Right hindlimb (tissue), 1 donor: ENCODE data around the gene SMYD2.

Experiments used
- DNase-seq: peaks from one replicate; pipeline ENCODE4 v3.0.0-alpha.2; 2018

The SMYD2 gene

DNA sequence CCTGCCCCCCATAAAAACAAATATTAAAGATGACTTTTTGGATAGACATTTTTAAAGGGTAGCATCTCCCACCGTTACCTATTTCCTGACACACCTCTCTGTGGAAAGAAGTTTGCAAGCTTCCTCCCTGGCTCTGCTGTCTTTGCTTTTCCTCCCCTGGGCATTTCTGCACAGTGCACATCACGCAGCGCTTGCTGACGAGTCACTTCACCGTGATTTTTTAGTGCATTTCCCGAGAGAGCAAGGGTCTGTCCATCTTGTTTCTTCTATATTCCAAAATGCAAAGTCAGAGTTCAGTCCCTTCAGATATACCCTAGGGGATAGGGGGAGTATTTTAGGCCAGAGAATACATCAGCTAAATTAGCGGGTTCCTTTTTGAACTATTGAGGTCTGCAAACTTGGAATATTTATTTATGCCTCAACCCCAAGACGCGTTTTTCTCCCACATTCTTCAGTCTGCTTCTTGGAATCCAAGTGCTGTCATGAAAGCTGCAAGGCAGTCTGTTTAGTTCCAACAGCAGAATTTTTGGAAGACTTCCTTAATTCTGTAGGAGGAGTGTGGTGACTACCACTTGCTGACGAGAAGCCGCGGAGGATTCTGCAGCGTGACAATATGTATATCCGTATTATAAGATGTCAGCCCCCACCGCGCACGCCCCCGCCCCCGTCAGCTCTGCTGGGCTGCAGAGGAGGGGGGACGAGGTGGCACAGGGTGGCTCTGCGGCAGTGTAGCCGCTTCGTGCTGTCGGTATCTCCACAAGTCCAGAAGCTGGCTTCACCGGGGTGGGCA, 22.4 kb downstream of the SMYD2 start:
- no peak for DNase-seq

DNA sequence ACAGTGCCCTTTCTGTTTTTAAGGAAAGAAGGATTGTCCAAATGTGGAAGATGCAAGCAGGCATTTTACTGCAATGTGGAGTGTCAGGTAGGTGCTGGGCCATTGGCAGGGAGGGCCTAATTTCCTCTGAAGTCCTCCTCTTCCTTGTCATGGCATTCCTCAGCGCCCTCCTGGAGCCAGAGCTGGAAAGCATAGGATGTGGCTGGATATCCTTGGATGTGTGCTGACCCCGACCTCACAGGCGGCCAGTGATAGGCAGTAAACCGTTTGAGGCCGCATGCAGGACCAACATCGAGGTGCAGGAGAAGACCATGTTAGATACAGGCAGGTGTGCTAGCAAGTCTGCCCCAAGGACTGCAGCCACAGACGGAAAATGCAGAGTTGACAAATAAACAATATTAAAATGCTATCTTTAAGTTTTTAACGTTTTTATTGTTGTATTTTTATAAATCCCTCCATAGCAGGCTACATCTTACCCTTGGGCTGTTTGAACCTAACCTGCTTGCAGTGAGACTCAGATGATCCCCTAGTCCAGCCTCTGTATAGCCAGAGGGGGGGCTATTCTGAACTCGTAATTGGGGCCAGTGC, 24.3 kb downstream of the SMYD2 start:
- no peak for DNase-seq

DNA sequence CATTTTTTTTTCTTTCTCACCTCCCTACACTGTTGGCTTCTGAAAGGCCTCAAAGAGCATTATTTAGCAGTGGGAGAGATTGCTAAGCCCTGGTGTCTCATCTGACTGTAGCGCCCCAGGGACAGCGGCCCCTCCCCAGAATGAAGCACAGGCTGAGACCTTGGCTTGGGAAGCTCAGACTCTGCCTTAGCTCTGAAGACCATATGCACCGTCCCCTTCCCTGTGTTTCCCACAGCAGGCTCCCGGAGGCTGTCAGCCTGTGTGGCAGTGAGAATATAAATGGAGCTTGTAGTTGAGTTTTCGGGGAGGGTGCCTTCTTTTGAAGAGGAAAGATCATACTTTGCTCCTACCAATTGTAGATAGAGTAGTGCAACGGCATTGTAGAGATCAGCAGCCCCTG, 25.3 kb downstream of the SMYD2 start:
- no peak for DNase-seq

DNA sequence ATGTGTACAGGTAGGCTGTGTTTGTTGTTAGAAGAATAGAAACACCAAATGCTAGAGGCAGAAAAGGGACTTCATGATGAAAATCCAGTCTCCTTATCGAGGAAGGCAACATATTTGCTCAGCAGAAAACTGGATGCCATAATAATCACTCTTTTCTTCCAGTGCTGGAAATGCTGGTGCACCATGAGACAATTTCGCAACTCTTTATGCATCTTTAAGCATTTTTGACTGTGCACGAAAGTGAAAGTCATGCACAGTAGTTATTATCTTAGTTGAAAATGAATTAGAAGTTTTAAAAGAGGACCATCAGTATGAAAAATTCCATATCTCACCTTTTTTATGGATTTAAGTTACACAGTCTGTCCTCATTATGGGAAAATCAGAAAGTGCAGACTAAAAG, 29.1 kb downstream of the SMYD2 start:
- no peak for DNase-seq

DNA sequence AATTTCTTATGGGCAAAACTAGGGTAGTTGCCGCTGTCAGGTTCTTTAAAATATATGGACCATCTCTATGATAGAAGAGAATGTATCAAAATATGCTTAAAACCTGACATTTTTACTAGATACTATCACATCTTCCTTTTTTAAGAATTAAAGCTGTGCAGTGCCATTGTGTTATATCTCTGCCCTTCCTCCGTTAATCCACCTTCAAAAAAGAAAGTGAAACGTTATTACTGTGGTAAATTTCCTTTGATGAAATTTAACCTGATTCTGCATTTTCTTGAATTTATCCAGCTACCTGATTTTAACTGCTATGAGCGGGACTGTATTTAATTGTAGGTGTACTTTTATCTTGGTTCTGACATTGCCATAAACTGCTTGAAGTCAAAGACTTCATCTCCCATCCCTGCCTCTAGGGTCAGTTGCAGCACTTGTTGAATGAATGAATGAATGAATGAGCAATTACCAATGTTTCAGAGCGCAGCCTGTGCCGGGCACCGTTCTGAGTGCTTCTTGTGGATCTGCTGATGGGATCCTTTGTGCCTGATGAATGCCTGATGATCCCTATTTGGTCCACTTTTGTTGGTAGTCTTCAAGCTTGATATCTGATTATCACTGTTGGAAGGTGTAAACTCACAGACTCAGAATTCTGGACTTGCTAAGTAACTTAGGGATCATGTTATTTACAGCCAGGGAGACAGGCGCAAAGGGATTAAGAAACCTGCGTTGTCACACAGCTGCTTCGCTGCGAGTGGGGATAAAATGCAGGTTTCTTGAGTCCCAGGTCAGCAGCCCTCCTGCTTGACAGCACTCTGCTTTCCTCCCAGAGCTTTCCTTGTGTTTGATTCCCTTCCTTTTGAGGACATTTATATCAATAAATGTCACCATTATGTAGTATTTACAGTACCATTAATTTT, 30.1 kb downstream of the SMYD2 start:
- no peak for DNase-seq

DNA sequence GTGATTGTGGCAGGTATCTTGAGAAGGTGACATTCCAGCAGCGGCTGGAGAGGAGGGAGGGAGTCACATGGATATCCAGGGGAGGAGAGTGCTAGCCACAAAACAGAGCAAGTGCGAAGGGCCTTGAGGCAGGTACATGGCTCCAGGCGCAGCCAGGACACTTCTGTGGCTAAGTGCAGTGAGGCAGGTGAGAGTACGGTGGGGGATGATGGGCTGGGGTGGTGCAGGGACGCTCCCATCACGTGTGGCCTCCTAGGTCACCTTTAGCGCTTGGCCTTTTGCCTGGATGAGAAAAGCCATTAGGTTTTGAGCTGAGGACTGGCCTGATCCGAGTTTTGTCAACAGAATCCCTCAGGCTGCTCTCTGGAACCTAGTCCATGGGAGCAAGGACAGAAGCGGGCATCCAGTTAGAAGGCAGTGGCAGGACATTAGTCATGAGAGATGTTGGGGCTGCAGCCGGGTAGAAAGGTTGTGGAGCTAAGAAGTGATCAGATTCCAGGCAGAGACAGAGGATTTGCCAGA, 31.6 kb downstream of the SMYD2 start:
- no peak for DNase-seq

DNA sequence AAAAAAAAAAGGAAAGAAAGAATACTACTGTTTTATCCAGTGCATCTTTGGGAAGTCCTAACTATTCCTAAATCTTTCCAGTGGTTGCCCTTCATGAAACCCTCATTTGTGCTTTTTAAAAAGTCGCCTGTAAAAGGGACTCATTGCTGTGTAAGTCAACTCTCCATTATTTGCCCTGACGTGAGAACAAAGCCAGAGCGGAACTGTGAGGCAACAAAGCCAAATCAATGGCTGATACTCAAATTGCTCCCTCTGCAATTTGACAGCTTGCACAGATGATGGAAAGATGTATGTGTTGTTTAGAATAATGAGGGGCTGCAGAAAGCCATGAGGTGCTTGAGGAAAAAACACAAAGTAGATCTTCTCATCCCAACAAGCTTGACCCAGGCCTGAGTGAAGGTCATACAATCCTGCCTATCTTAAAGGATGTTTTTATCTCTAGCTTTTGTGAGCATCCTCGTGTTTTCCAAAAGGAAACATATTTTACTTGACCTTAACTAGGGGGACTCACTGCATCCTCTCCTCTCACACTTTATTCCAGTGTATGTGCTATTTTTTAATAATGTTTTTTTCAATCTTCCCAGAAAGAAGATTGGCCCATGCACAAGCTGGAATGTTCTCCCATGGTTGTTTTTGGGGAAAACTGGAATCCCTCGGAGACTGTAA, 33.4 kb downstream of the SMYD2 start:
- DNase-seq = no peak

DNA sequence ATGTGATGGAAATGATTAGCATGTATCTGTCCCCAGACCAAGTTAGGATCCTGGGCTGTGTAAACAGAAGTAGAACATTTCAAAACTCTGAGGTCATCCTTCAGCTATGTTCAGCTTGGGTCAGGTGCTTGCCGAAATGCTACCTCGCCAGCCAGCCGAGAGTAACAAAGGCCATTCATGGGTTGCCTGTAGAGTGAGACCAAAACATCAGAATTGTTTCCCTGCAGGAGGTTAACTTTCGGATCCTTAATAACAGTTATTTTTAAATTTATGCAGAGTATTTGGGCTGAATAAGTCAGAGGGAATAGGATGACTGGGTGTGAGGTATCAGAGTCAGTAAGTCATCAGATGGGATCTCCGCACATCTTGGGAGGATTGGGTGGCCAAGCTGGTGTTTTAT, 35.6 kb downstream of the SMYD2 start:
- no peak for DNase-seq

DNA sequence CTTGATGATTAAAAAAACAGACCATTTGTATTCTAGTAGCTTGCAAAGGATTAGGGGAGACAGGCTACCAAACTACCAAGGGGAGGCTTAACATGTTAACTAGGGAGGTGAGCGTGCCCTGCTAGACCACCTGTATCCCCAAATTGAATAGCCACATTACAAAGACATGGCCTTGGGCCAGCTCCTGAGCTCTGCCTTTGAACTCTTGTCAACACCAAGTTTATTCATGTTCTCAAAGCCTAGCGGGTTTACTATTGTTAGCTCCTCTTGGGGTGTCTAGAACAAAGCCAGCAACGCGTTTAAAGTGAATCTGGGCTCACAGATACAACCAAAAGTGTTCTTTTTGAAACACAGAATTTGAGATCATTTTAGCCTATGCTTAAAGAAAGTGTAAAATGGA, 36.3 kb downstream of the SMYD2 start:
- DNase-seq = no peak

DNA sequence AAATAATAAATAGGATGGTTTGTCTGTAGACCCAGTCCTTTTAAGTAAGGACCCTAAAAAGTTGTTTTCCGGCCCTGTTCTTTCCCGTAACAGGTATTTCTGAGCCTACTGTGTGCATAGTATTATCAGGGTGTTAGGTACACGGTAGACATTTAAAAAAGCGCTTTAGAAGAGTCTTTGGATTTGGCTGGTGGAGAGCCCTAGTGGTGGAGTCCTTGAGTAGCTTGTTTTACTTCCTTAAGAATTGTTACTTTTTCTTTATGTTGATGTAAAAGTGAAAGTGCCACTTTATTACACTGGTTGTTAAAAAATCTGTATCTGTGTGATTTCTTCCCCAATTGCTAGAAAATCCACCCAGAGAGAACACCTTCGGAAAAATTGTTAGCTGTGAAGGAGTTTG, 36.8 kb downstream of the SMYD2 start:
- DNase-seq = no peak

DNA sequence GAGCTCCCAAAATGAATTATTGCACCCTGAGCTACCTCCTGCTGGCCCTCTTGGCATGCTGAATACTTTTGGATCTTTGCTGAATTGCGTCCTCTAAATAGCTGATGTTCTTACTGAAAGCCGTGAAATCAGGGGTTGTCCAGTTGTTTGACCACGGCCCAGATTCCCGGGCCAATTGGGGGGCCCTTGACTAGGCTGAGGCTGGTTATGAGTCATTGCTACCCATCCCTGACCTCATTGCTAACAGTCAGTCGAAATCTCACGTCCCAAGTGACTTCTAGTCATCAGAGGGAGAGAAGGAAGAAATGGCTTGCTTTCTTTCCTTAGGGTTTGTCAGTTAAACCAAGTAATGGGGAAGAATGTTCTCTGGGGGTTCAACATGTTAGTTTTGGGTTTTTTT, 37.4 kb downstream of the SMYD2 start:
- no peak for DNase-seq

DNA sequence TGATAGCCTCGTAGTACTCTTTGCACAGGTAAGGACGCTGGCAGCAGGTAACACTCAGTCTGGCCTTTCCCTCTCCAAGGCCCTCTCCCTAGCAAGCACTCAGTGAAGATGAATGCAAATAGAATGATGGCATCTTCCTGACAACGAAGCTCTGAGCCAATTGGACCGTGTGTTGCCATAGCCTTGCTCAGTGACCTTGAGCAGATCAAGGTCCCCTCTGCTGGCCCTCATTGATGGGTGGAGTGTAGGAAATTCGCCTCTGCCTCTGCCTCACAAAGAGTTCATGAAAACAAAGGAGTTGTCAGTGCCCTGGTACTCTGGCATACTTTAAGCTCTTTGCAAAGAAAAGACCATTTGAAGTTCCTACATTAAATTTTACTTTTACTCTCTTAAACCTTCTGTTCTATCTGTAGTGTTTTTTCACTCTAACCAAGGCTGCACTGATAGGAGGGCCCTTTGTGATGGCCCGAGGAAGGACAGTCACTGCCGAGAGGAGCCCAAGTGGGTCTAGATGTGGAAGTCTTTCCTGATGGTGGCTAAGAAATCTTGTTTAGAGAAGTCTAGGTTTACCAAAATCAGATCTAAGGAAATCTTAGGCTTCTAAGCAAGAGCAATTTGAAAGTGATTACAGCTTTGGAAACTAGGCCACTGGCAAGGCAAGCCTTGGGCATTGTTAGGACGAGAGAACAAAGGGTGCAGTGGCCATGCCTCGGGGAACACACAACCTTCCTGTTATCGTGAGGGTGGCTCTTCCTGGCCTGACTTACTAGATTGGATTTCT, 38.2 kb downstream of the SMYD2 start:
- no peak for DNase-seq

DNA sequence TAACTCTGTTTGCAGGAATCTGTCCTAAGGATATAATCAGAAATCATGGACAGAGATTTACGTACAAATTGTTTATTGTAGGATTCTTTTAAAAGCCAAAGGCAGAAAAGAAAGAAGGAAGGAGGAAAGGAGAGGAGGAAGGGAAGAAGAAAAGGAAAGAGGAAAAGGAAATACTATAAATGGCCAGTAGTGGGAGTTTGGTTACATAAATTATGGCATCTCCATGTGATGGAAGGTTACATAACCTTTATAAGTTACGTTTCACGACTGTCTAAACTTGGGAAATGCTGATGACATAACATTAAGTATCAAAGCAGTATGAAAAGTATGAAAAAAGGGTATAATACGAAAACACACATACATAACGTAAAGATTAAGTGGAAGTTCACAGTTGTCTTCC, 39.0 kb downstream of the SMYD2 start:
- no peak for DNase-seq

DNA sequence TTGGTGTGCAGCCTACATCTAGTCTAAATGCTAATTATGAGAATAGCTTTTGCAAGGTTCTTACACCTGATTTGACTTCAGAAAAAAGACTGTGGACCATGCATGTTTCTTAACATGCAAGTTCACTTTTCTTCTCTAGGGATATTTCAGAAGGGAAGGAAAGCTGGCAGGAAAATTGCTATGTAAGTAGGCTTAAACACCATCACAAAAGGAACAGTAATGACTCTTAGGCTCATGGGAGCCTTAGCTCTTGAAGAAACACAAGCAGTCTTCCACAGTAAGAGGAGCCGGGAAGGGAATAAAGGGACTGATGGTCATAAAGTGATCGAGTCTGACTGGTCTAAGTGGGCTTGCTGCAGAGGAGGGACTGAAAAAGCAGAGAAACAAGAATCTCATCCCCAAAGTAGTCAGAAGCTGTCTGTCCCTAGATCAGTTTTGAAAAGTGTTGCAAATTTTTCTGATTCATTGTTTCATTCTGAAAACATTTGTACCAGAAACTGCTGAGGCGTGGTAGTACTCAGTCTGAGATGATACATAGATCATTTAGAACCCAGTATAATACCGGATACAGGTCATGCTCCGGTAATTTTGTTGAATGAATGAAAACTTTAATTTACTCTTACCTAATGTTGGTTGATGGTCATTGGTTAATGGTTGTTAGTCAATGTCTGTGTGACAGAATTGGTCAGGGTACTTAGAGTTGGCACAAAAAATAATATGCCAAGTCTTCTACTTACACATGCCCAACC, 40.9 kb downstream of the SMYD2 start:
- no peak for DNase-seq

DNA sequence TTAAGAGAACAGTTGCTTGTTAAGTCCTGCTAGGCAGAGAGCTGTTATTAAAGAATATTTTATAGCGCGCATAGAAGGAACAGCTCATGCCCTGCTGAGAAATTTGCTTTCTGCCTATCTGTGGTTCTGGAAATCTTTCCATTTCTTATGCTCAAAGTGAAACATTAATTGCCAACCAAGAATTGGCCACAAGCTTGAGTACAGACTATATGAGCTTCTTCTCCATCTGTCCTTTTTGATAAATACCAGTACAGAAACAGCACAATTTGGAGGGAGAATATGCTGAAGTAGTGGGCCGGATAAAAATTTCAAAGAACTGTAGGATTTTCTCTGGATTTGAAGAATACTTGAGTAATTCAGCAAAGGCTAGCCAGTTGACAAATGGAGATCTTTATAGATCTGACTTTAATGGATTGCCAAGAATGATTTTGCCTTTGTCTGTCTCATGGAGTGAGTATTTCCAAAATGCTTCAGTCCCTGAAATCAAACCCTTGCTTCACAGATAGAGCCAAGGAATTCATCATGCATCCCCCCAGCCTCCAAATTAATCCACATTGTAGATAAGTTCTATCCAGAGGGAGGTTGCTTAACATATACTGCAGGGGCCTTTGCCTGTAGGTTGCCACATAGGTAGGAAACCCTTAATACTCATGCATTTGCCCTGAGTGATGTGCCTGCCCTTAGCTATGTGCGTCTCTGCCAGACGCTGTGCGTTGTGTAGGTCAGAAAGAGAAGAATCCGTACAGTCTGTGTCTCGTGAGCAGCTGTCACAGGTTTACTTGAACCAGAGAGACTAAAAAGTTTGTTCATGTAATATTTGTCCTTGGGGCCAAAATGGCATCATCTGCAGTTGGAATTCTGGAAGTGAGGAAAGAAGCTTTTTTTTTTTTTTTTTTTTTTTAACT, 44.2 kb downstream of the SMYD2 start:
- no peak for DNase-seq

DNA sequence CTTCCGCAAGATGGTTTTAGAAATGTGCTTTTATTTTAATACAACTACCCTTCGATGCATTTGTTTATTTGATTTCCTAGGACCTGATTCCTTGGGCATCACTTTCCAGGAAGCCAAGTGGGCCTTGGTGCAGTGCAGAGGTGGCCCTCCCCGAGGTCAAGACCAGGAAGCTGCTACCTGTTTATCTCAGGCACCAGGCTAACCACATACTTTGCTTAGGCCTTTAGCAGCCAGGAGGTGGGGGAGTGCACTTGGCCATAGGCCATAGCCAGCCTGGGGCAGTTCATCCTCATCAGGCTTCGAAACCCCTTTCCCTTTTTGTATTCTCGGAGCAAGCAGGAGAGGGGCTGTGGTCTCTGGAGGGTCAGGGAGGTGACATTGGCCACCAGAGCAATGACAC, 45.4 kb downstream of the SMYD2 start:
- no peak for DNase-seq

DNA sequence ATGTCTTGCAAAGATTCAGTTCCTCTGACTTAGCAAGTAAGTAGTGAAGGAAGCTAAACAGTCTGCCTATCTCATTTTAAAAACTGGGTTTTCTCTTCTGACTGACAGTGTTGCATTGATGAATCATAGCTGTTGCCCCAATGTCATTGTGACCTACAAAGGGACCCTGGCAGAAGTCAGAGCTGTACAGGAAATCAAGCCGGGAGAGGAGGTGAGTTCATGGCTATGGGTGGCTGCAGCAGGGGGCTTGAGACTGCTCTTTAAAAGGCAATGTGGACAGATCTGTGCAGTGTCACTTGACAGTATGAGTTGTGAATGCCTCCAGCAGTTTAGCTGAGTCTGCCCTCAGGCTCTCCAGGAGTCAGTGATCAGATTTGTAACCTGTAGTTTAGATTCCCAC, 46.6 kb downstream of the SMYD2 start:
- DNase-seq = no peak

DNA sequence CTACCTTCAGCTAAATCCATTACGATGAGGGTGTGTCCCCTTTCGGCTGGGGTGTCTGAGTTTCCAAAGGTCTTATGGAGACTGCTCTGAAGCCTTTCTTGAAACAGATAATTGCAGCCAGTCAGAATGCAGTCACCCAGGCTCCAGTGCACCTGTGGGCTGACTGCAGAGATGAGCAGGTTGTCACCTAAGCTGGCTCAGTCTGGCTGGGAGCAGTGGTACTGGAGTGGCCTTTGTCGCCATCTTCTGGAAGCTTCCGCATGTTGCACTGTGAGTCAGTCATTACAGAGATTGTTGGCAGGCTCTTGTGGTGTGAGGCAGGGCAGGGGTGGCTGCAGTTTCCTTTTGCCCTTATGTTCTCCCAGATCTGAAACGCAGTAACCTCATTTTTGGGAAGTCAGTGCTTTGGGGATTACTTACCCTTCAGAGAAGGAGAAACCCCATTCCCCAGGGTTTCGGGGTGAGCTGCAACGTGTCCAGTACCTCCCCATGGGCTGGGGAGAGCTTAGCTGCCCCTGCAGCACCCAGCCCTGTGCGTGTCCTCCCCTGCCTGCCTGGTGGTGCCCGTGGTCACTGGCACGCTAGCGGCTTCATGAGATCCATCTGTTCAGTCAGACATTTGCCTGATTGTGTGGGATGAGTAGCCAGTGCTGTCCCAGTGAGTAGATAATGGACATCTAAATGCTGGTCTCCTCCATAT, 48.0 kb downstream of the SMYD2 start:
- peak; percentile 85 for DNase-seq

DNA sequence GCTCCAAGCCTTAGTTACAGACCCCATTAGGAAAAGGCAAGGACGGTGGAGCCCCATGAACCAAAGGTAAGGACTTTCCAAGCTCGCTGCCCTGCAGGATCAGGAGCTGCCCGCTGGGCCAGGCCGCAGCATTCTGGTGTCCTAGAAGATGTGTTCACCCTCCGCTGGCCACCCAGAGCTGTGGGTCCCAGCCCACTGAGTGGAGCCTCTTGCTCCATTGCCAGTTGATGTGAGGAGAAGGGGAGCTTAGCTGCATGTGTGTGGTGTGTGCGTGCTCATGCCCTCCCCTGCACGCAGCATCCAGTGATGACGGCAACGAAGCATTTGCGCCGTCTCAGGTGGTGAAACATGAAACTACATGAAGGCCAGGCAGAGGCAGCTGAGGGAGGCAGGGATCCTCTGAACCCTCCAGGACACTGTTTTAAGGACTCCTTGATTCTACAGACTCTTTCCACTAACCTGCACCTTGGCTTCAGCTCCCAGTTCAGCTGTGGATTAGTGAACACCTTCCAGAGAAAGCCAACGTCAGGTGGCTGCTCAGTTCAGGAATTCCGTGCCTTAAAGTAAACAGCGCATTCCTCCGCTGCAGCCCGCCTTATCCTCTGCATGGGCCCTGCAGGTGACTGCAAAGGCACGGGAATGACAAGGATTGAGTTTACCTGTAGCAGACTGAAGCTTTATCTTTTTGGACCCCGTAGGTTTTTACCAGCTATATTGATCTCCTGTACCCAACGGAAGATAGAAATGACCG, 48.7 kb downstream of the SMYD2 start:
- no peak for DNase-seq
